Dendritic cell treated with granulocyte-macrophage colony-stimulating factor and Interleukin-4, amounts not matched to agents 40 ng/mL and 50 ng/mL, for 4 days (primary cell): Measurements from ENCODE around the gene MGME1.

ENCODE experiments used
- H3K27ac Mint-ChIP-seq: one replicate; pipeline ENCODE4 v1.8.0; 2022; ENCODE audit warnings: mild to moderate bottlenecking, mixed read lengths
- H3K27me3 Mint-ChIP-seq: one replicate; pipeline ENCODE4 v1.8.0; 2022; ENCODE audit warnings: mild to moderate bottlenecking, mixed read lengths
- H3K36me3 Mint-ChIP-seq: one replicate; pipeline ENCODE4 v1.8.0; 2022; ENCODE audit warnings: low read depth, mixed read lengths
- H3K4me1 Mint-ChIP-seq: one replicate; pipeline ENCODE4 v1.8.0; 2022; ENCODE audit warnings: low read depth, mixed read lengths
- H3K4me3 Mint-ChIP-seq: one replicate; pipeline ENCODE4 v1.8.0; 2022; ENCODE audit warnings: mild to moderate bottlenecking, moderate library complexity, mixed read lengths
- H3K9me3 Mint-ChIP-seq: one replicate; pipeline ENCODE4 v1.8.0; 2022; ENCODE audit warnings: mixed read lengths
- intact Hi-C: fragments of 100-400 bp; cut with micrococcal nuclease; formaldehyde crosslinking; loops from one replicate; pipeline ENCODE4 v1.15.0; 2022

MGME1 gene, protein sequence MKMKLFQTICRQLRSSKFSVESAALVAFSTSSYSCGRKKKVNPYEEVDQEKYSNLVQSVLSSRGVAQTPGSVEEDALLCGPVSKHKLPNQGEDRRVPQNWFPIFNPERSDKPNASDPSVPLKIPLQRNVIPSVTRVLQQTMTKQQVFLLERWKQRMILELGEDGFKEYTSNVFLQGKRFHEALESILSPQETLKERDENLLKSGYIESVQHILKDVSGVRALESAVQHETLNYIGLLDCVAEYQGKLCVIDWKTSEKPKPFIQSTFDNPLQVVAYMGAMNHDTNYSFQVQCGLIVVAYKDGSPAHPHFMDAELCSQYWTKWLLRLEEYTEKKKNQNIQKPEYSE

DNA sequence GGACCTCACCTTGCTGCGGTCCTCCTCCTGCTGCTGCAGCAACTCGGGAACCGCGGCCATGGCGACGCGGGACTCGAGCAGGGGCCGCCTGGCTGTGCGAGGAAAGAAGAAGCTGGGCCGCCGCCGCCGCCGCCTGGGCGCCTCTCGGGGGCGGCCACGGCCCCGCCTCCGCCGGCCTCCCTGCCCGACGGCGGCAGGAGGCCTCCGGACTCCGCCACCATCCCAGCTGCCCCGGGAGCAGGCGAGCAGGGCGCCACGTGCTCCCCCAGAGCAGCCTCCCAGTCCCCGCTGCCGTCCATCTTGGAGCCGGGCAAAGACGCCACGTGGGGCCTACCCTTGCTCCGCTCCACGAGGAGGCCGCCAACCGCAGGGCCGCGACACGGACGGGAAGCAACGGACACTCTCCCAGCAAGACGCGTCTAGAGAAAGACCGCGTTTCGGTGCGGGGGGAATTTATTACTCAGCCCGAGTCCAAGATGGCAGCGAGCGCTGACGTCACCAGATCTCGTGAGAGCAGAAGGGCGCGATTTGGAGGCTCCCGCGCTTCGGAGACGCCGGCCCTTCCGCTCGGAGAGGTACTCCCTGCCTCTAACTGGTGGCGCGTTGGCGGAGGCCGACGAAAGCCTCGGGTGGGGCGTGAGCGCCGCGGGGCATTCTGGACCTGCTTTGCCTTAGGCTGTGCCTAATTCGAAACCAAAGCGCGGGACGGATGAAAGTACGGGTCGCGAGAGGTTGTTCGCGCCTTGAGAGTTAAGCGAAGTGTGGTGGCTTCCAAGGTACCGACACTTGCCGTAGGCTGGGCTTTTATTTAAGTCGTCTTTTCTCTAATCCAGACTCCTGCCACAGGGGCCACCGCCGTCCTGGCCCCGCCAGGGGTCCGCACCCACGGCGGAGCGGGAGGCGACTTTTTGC lies at the start of gene MGME1, which contains the start of gene SNX5:
MGME1 (plus strand) TSS at position 653 of the 912 bp plus-strand sequence. CDS start 842 bp downstream, outside the sequence.
SNX5 (minus strand) TSS at position 429 of the 912 bp plus-strand sequence; CDS start at position 60, 369 bp downstream.
- H3K4me1 Mint-ChIP-seq = peaks cover 60% of the 10 kb centered on the region
- peaks cover 52% of the 10 kb centered on the region for H3K36me3 Mint-ChIP-seq
- intact Hi-C loops = loop anchor here (1.0 kb wide), 1 partner anchor 286 kb away; the partner anchor contains the start of gene RRBP1
- H3K9me3 Mint-ChIP-seq = no peaks in the 10 kb centered on the region
- H3K27me3 Mint-ChIP-seq = no peaks in the 10 kb centered on the region
- peak within 1 kb of the TSS; percentile 90 for H3K4me3 Mint-ChIP-seq
- H3K27ac Mint-ChIP-seq = peak within 1 kb of the TSS; percentile 98

- Mint-ChIP-seq H3K27ac (no peak overlapping the region), H3K27me3 (peaks cover 16% of the 10 kb centered on the region), H3K36me3 (no peaks in the 10 kb centered on the region), H3K9me3 (no peaks in the 10 kb centered on the region), H3K4me1 (peaks cover 32% of the 10 kb centered on the region), H3K4me3 (no peak overlapping the region)
- intact Hi-C loops = no loop called here
Observed at GRCh38 chr20:17919149-17919548, 49.7 kb upstream of the MGME1 start.

GRCh38 chr20:17921774-17922173 lies 47.0 kb upstream of the MGME1 start:
- Mint-ChIP-seq H3K27ac (no peak overlapping the region), H3K27me3 (peaks cover 17% of the 10 kb centered on the region), H3K4me3 (no peak overlapping the region), H3K36me3 (no peaks in the 10 kb centered on the region), H3K9me3 (no peaks in the 10 kb centered on the region), H3K4me1 (peaks cover 26% of the 10 kb centered on the region)
- intact Hi-C loops = no loop called here

GRCh38 chr20:17925141-17925939 lies 43.5 kb upstream of the MGME1 start:
- Mint-ChIP-seq H3K36me3 (no peaks in the 10 kb centered on the region), H3K9me3 (no peaks in the 10 kb centered on the region), H3K27me3 (peaks cover 18% of the 10 kb centered on the region), H3K27ac (no peak overlapping the region), H3K4me3 (no peak overlapping the region), H3K4me1 (peaks cover 17% of the 10 kb centered on the region)
- intact Hi-C loops = no loop called here

DNA sequence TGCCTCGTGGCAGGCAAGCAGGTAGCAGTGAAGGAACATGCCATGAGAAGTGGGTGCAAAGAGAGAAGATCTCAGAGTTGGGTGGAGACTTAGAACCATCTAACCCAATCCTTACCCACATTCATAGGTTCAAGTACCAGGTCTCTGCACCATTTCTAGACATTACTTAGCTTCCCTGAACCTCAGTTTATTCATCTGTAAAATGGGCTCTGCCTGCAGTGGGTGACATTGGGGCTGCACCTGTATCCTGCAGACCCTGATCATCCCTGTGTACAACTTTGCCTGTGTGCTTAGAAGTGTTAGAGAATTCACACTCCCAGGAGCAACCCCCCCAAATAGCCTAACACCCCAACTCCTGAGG lies 42.9 kb upstream of the MGME1 start:
- intact Hi-C loops = no loop called here
- no peak overlapping the region for H3K27ac Mint-ChIP-seq
- H3K4me3 Mint-ChIP-seq = no peak overlapping the region
- H3K27me3 Mint-ChIP-seq = peaks cover 18% of the 10 kb centered on the region
- no peaks in the 10 kb centered on the region for H3K9me3 Mint-ChIP-seq
- H3K4me1 Mint-ChIP-seq = peaks cover 17% of the 10 kb centered on the region
- H3K36me3 Mint-ChIP-seq = no peaks in the 10 kb centered on the region

DNA sequence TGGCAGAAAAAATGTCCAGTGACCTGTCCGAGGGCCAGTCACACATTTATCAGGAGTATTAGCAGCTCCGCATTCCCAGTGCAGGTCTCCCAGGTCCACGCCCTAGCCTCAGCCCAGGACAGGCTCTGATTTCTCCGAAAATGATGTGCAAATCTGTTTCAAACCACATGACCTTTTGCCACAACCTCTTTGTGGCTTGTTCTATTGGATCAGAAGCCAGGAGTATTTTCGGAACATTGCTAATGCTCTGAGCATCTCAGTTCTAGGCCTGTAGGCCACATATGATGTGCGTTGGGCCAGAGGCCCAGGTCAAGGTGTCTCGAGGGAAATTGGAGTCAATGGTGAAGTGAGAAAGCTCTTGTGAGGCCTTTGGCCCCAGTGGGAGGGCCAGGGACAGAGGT lies 40.6 kb upstream of the MGME1 start:
- H3K4me1 Mint-ChIP-seq = peaks cover 12% of the 10 kb centered on the region
- no peaks in the 10 kb centered on the region for H3K9me3 Mint-ChIP-seq
- H3K4me3 Mint-ChIP-seq = no peak overlapping the region
- no peak overlapping the region for H3K27ac Mint-ChIP-seq
- intact Hi-C loops = no loop called here
- H3K27me3 Mint-ChIP-seq = peaks cover 10% of the 10 kb centered on the region
- no peaks in the 10 kb centered on the region for H3K36me3 Mint-ChIP-seq

DNA sequence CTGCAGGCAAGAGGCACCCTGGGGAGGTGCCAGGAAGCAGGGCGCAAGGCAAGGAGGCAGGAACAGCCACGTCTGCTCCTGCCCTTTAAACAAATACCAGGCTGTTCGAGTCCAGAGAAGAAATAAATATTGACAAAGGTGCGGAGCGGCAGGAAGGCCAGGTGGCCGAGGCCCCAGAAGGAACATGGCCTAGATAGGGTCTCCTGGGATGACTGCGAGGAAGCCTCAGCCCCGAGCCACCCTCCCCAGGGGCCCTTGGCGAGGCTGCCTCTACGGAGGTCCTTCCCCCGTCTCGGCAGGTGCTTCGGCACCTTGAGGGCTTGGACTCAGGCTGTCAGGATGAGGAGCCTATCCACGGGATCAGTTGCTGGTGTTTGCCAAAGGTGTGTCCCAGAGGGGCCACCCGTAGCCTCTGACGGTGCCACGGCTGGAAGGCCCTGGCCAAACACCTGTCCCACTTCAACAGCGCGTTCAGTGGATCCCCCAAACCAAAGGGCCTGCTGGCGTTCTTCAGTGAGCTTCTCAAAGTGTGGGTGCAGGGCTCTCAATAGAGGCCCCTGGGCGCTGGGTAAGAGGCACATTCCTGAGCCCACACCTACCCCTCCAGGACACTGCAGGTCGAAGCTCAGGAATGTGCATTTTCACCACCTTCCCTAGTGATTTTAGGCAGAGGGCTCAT lies 40.0 kb upstream of the MGME1 start:
- H3K27ac Mint-ChIP-seq = no peak overlapping the region
- peaks cover 12% of the 10 kb centered on the region for H3K4me1 Mint-ChIP-seq
- peaks cover 8% of the 10 kb centered on the region for H3K27me3 Mint-ChIP-seq

GRCh38 chr20:17931513-17931912 lies 37.3 kb upstream of the MGME1 start:
- Mint-ChIP-seq H3K4me3 (no peak overlapping the region), H3K27me3 (peaks cover 8% of the 10 kb centered on the region), H3K4me1 (peaks cover under 1% of the 10 kb centered on the region), H3K36me3 (no peaks in the 10 kb centered on the region), H3K27ac (no peak overlapping the region), H3K9me3 (no peaks in the 10 kb centered on the region)
- intact Hi-C loops = no loop called here

More for the DNA sequence above, 40.0 kb upstream of the MGME1 start:
- Mint-ChIP-seq H3K9me3 (no peaks in the 10 kb centered on the region), H3K4me3 (no peak overlapping the region), H3K36me3 (no peaks in the 10 kb centered on the region)
- intact Hi-C loops = no loop called here

DNA sequence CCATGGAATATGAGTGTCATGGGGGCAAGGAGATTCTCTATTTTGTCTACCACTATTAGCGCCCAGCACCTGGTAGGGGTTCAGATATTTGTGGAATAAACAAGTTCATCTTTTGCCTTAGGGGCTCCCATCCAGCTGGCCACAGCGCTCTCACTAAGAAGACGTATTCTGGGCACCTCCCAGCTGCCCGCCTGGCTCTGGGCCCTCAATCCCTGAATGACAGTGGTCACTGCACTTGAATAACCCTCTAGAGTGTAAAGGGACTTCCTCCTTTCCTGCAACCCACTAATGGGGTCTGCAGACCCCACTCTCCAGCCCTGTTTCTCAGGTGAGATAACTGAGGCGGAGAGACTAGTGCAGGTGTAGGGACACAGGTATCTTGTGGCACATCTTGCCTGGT lies 36.4 kb upstream of the MGME1 start:
- Mint-ChIP-seq H3K4me3 (no peak overlapping the region), H3K9me3 (no peaks in the 10 kb centered on the region), H3K27ac (no peak overlapping the region), H3K4me1 (no peaks in the 10 kb centered on the region), H3K36me3 (no peaks in the 10 kb centered on the region), H3K27me3 (peaks cover 6% of the 10 kb centered on the region)
- intact Hi-C loops = no loop called here

GRCh38 chr20:17933121-17933520 lies 35.7 kb upstream of the MGME1 start:
- no peaks in the 10 kb centered on the region for H3K9me3 Mint-ChIP-seq
- no peak overlapping the region for H3K27ac Mint-ChIP-seq
- intact Hi-C loops = no loop called here
- no peak overlapping the region for H3K4me3 Mint-ChIP-seq
- no peaks in the 10 kb centered on the region for H3K36me3 Mint-ChIP-seq
- peaks cover 6% of the 10 kb centered on the region for H3K27me3 Mint-ChIP-seq
- H3K4me1 Mint-ChIP-seq = no peaks in the 10 kb centered on the region

DNA sequence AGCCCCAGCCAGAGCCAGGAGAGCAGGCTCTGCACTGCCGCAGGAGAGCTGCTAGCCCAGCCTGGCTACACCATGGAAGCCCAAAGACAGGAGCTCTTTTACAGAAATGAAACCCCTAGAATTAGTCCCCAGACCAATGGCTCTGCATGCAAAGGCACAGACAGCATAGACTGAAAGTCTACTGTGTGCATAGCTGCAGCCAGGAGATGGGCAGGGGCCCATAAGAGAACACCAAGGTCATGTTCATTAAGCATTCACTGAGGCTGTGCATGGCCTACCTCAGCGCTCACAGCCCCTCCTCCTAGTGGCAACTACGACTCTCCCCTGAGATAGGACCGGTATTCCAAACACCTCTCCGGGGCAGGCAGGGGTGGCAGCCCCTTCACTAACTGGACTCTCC lies 35.1 kb upstream of the MGME1 start:
- Mint-ChIP-seq H3K36me3 (no peaks in the 10 kb centered on the region), H3K9me3 (no peaks in the 10 kb centered on the region), H3K27ac (no peak overlapping the region), H3K4me1 (peaks cover 2% of the 10 kb centered on the region), H3K4me3 (no peak overlapping the region), H3K27me3 (peaks cover 6% of the 10 kb centered on the region)
- intact Hi-C loops = no loop called here

DNA sequence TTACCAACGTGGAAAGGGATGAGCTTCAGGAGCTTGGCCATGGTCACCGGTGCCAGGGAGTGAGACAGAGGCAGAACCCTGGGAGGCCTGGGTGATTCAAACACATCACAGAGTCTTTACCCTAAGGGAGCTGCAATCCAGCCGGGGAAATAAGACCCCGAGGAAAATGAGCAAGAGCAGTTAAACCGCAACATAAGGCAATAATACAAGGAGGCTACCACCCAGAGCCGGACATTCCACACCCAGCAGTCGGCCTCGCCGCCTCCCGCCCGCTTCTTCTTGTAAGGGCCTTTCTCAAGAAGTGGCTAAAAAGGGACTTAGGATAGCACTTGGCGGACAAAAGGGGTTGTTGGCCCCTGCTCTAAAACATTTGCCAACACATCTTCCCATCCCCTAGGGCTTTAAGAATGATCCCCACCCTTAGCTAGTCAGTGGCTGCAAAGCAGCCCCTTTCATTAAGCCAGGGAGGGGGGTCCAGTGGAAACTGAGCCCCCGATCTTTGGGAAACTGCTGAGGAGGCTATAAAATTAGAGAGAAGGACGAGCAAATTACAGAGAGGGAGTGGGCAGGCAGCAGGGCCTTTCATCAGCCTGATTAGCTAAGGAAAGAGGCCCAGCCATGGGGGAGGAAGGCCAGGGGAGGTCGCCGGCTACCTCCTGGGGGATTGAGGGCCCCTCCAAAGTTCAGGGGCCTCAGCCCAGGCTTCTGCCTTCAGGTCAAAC lies 34.5 kb upstream of the MGME1 start:
- Mint-ChIP-seq H3K4me1 (peaks cover 8% of the 10 kb centered on the region), H3K4me3 (no peak overlapping the region)
- intact Hi-C loops = no loop called here

GRCh38 chr20:17935186-17935585 lies 33.6 kb upstream of the MGME1 start:
- intact Hi-C loops = no loop called here
- no peak overlapping the region for H3K4me3 Mint-ChIP-seq
- H3K27me3 Mint-ChIP-seq = peaks cover 4% of the 10 kb centered on the region
- H3K9me3 Mint-ChIP-seq = no peaks in the 10 kb centered on the region
- H3K4me1 Mint-ChIP-seq = peaks cover 17% of the 10 kb centered on the region
- no peak overlapping the region for H3K27ac Mint-ChIP-seq
- peaks cover under 1% of the 10 kb centered on the region for H3K36me3 Mint-ChIP-seq

More for the DNA sequence above, 34.5 kb upstream of the MGME1 start:
- H3K36me3 Mint-ChIP-seq = no peaks in the 10 kb centered on the region
- no peaks in the 10 kb centered on the region for H3K9me3 Mint-ChIP-seq
- H3K27me3 Mint-ChIP-seq = peaks cover 6% of the 10 kb centered on the region
- H3K27ac Mint-ChIP-seq = no peak overlapping the region
